ENCODE measurements around the gene FKRP.

FKRP gene

GRCh38 chr19:46715620-46715974, 30.3 kb upstream of the FKRP start:
- TF ChIP-seq POLR2AphosphoS5 (IDR thresholded peaks at IDR 0.05; ENCODE audit: low read depth, low read length) (no peak), FOXP2 (optimal IDR thresholded peaks at IDR 0.05; ENCODE audit: borderline replicate concordance, extremely low read depth, extremely low read length, insufficient read depth) (no peak), SIN3A (IDR thresholded peaks at IDR 0.05; ENCODE audit: borderline replicate concordance, insufficient read depth, low read length) (no peak), TAF1 (IDR thresholded peaks at IDR 0.05; ENCODE audit: borderline replicate concordance, insufficient read depth, low read length) (no peak)
- TF ChIP-seq, protein P1, sequence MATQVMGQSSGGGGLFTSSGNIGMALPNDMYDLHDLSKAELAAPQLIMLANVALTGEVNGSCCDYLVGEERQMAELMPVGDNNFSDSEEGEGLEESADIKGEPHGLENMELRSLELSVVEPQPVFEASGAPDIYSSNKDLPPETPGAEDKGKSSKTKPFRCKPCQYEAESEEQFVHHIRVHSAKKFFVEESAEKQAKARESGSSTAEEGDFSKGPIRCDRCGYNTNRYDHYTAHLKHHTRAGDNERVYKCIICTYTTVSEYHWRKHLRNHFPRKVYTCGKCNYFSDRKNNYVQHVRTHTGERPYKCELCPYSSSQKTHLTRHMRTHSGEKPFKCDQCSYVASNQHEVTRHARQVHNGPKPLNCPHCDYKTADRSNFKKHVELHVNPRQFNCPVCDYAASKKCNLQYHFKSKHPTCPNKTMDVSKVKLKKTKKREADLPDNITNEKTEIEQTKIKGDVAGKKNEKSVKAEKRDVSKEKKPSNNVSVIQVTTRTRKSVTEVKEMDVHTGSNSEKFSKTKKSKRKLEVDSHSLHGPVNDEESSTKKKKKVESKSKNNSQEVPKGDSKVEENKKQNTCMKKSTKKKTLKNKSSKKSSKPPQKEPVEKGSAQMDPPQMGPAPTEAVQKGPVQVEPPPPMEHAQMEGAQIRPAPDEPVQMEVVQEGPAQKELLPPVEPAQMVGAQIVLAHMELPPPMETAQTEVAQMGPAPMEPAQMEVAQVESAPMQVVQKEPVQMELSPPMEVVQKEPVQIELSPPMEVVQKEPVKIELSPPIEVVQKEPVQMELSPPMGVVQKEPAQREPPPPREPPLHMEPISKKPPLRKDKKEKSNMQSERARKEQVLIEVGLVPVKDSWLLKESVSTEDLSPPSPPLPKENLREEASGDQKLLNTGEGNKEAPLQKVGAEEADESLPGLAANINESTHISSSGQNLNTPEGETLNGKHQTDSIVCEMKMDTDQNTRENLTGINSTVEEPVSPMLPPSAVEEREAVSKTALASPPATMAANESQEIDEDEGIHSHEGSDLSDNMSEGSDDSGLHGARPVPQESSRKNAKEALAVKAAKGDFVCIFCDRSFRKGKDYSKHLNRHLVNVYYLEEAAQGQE (IDR thresholded peaks at IDR 0.05; ENCODE audit: insufficient read depth in 1 of 2, low read depth in 2 of 2, low read length in 2 of 2): no peak

DNA sequence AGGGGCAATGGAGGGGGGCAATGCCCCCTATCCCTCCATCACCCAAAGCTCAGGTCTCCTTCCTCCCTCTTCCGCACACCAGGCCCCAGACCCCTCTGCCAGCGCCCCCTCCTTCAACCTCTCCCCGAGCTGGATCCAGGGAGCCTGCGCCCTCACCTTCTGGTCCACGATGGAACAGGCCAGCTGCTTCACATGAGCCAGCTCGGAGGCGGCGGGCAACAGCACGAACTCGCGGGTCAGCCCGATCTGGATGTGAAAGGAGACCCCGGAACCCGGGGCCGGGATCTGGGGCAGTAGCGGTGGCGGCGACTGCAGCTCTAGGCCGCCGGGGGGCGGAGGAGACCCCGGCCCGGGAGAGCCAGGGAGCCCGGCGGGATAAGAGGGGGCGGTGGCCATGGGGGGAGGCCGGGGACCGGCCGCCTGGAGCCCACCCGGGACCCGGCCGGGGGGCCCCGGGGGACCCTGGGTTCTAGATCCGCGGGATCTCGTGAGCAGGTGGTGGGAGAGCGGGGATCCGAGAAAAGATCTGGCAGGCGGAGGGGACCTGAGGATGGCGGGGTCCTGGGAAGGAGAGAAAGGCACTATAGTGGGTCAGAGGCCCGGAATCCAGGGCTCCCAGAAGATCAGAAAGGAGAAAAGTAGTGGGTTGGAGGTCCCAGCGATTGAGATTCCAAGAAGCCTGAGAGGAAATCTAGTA, 29.7 kb upstream of the FKRP start:
- TF ChIP-seq, protein P1 (IDR thresholded peaks at IDR 0.05; ENCODE audit: insufficient read depth in 1 of 2, low read depth in 2 of 2, low read length in 2 of 2): no peak
- no peak for TF ChIP-seq FOXP2 (optimal IDR thresholded peaks at IDR 0.05; ENCODE audit: borderline replicate concordance, extremely low read depth, extremely low read length, insufficient read depth)
- no peak for TF ChIP-seq POLR2AphosphoS5 (IDR thresholded peaks at IDR 0.05; ENCODE audit: low read depth, low read length)
- TF ChIP-seq TAF1 (IDR thresholded peaks at IDR 0.05; ENCODE audit: borderline replicate concordance, insufficient read depth, low read length): no peak
- no peak for TF ChIP-seq SIN3A (IDR thresholded peaks at IDR 0.05; ENCODE audit: borderline replicate concordance, insufficient read depth, low read length)

GRCh38 chr19:46716672-46717033, 29.2 kb upstream of the FKRP start:
- TF ChIP-seq SIN3A (IDR thresholded peaks at IDR 0.05; ENCODE audit: borderline replicate concordance, insufficient read depth, low read length) (no peak), FOXP2 (optimal IDR thresholded peaks at IDR 0.05; ENCODE audit: borderline replicate concordance, extremely low read depth, extremely low read length, insufficient read depth) (no peak), TAF1 (IDR thresholded peaks at IDR 0.05; ENCODE audit: borderline replicate concordance, insufficient read depth, low read length) (no peak), POLR2AphosphoS5 (IDR thresholded peaks at IDR 0.05; ENCODE audit: low read depth, low read length) (no peak)
- TF ChIP-seq, protein P1 (IDR thresholded peaks at IDR 0.05; ENCODE audit: insufficient read depth in 1 of 2, low read depth in 2 of 2, low read length in 2 of 2): no peak

GRCh38 chr19:46717034-46717715, 28.7 kb upstream of the FKRP start, which contains the start of gene PRKD2:
Gene PRKD2 (minus strand): TSS chr19:46717114. CDS start chr19:46716370, 744 bp downstream.
- TF ChIP-seq POLR2AphosphoS5 (IDR thresholded peaks at IDR 0.05; ENCODE audit: low read depth, low read length) (peak; percentile 69), SIN3A (IDR thresholded peaks at IDR 0.05; ENCODE audit: borderline replicate concordance, insufficient read depth, low read length) (no peak)

DNA sequence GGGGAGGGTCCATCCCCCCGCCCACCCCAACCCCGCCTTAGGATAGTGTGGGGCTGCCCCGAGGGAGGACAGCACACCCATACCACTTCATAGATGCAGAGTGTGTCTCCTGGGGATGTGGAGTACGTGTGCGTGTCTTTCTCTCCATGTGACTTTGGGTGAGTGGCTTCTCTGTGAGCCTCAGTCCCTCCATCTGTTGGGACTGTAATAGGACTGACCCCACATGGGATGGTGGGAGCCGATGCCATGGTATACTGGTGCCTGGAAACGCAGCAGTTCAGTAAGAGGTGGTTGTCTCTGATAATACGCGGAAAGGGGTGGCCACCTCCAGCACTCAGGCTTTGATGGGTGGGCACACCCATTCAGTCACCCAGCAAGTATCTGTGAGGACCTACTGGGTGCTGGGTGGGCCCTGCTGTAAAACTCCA, 28.1 kb upstream of the FKRP start:
- TF ChIP-seq FOXP2 (optimal IDR thresholded peaks at IDR 0.05; ENCODE audit: borderline replicate concordance, extremely low read depth, extremely low read length, insufficient read depth): no peak
- no peak for TF ChIP-seq POLR2AphosphoS5 (IDR thresholded peaks at IDR 0.05; ENCODE audit: low read depth, low read length)
- TF ChIP-seq, protein P1 (IDR thresholded peaks at IDR 0.05; ENCODE audit: insufficient read depth in 1 of 2, low read depth in 2 of 2, low read length in 2 of 2): no peak
- TF ChIP-seq SIN3A (IDR thresholded peaks at IDR 0.05; ENCODE audit: borderline replicate concordance, insufficient read depth, low read length): no peak
- no peak for TF ChIP-seq TAF1 (IDR thresholded peaks at IDR 0.05; ENCODE audit: borderline replicate concordance, insufficient read depth, low read length)

Data from PFSK-1 (cell line).